Measurements from ENCODE around the gene USP40.

GRCh38 chr2:233531955-233532354 is 34.6 kb downstream of the USP40 start:
- TF ChIP-seq, protein P1, sequence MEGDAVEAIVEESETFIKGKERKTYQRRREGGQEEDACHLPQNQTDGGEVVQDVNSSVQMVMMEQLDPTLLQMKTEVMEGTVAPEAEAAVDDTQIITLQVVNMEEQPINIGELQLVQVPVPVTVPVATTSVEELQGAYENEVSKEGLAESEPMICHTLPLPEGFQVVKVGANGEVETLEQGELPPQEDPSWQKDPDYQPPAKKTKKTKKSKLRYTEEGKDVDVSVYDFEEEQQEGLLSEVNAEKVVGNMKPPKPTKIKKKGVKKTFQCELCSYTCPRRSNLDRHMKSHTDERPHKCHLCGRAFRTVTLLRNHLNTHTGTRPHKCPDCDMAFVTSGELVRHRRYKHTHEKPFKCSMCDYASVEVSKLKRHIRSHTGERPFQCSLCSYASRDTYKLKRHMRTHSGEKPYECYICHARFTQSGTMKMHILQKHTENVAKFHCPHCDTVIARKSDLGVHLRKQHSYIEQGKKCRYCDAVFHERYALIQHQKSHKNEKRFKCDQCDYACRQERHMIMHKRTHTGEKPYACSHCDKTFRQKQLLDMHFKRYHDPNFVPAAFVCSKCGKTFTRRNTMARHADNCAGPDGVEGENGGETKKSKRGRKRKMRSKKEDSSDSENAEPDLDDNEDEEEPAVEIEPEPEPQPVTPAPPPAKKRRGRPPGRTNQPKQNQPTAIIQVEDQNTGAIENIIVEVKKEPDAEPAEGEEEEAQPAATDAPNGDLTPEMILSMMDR (IDR thresholded peaks at IDR 0.05 in 2 of 3, conservative IDR thresholded peaks at IDR 0.05 in 1 of 3; ENCODE audit: borderline replicate concordance in 1 of 3, insufficient read depth in 1 of 3, low read depth in 2 of 3, low read length in 2 of 3): no peak
- TF ChIP-seq REST (IDR thresholded peaks at IDR 0.05; ENCODE audit: low read depth) (no peak), FOSL1 (IDR thresholded peaks at IDR 0.05; ENCODE audit: low read depth) (no peak), POLR2A (IDR thresholded peaks at IDR 0.05; ENCODE audit: borderline replicate concordance, extremely low read depth, insufficient read depth, insufficient read length) (no peak), POLR2AphosphoS5 (IDR thresholded peaks at IDR 0.05; ENCODE audit: low read depth, low read length) (no peak), ZBTB33 (IDR thresholded peaks at IDR 0.05; ENCODE audit: extremely low read depth, insufficient replicate concordance, low read length) (no peak), EZH2 (IDR thresholded peaks at IDR 0.05) (no peak), ZNF274 (IDR thresholded peaks at IDR 0.05; ENCODE audit: low read depth, low read length) (no peak), ELF1 (IDR thresholded peaks at IDR 0.05; ENCODE audit: borderline replicate concordance, low read depth) (no peak), EZH2phosphoT487 (IDR thresholded peaks at IDR 0.05; ENCODE audit: borderline replicate concordance) (no peak), RAD21 (IDR thresholded peaks at IDR 0.05; ENCODE audit: low read depth) (no peak), JUND (IDR thresholded peaks at IDR 0.05) (no peak), MAX (IDR thresholded peaks at IDR 0.05) (no peak), TCF7L2 (IDR thresholded peaks at IDR 0.05; ENCODE audit: borderline replicate concordance, extremely low read depth, insufficient read depth, insufficient read length) (no peak)

Data from HCT116 (cell line).